Stimulated activated CD4-positive, alpha-beta T cell treated with anti-CD3 and anti-CD28 coated beads, Interleukin-4, amount 100 ng/mL, for 48 hours (primary cell): ENCODE measurements around the gene GRM5.
"Not testable (repeated sequence)": the region's sequence is repeated elsewhere in the genome, so short reads cannot be mapped to it uniquely, and the experiment has no call there.

ENCODE experiments used
- DNase-seq, 2 donors: peaks; one replicate each; pipeline ENCODE4 v3.0.0-alpha.2; 2020; ENCODE audit warnings: low read depth in 2 of 2

Gene GRM5

GRCh38 chr11:88838139-88838538 lies 227.6 kb downstream of the GRM5 start:
- DNase-seq: not testable (repeated sequence)

- DNase-seq: not testable (repeated sequence)
These were observed 230.1 kb downstream of the GRM5 start for GRCh38 chr11:88835709-88836108.

- no peak for DNase-seq
These were observed 234.4 kb downstream of the GRM5 start for GRCh38 chr11:88831303-88831890.

- no peak for DNase-seq
These were observed 238.6 kb downstream of the GRM5 start for GRCh38 chr11:88827018-88827676.

GRCh38 chr11:88819616-88820015 lies 246.2 kb downstream of the GRM5 start:
- no peak for DNase-seq

- DNase-seq: no peak
These were observed 246.8 kb downstream of the GRM5 start for GRCh38 chr11:88818978-88819377.

GRCh38 chr11:88815505-88815904 lies 250.3 kb downstream of the GRM5 start:
- no peak for DNase-seq

- DNase-seq: no peak
These were observed 251.7 kb downstream of the GRM5 start for GRCh38 chr11:88814076-88814475.

GRCh38 chr11:88813233-88813915 lies 252.4 kb downstream of the GRM5 start:
- DNase-seq: no peak

- DNase-seq: no peak
These were observed 255.2 kb downstream of the GRM5 start for GRCh38 chr11:88810420-88811097.

- DNase-seq: no peak
These were observed 256.7 kb downstream of the GRM5 start for GRCh38 chr11:88809126-88809525.

GRCh38 chr11:88807349-88807748 lies 258.4 kb downstream of the GRM5 start:
- DNase-seq: no peak

GRCh38 chr11:88806410-88806809 lies 259.4 kb downstream of the GRM5 start:
- no peak for DNase-seq

- no peak for DNase-seq
These were observed 264.2 kb downstream of the GRM5 start for GRCh38 chr11:88801484-88802123.

- DNase-seq: no peak
These were observed 265.8 kb downstream of the GRM5 start for GRCh38 chr11:88799771-88800500.

GRCh38 chr11:88790182-88790581 lies 275.6 kb downstream of the GRM5 start:
- DNase-seq: no peak

GRCh38 chr11:88779577-88779976 lies 286.2 kb downstream of the GRM5 start:
- DNase-seq: no peak

- no peak for DNase-seq
These were observed 295.2 kb downstream of the GRM5 start for GRCh38 chr11:88770475-88771079.

- no peak for DNase-seq
These were observed 321.6 kb downstream of the GRM5 start for GRCh38 chr11:88744140-88744539.

- no peak for DNase-seq
These were observed 326.3 kb downstream of the GRM5 start for GRCh38 chr11:88739524-88739923.

GRCh38 chr11:88709567-88709966 lies 356.2 kb downstream of the GRM5 start:
- no peak for DNase-seq
